ENCODE measurements around the gene PLA1A. TPM values are rescaled to one million over a fixed set of nuclear protein-coding genes. Genes with fewer than 3 reads are reported as not detected.

The PLA1A gene
- total and polyA plus RNA-seq, 11 donors: 0.58 to 23.8 (median 1.8) TPM

GRCh38 chr3:119637679-119638477, 40.2 kb downstream of the PLA1A start:
- Histone ChIP-seq H3K27me3 (no peaks in the 10 kb centered on the region), H3K9me3 (no peaks in the 10 kb centered on the region), H3K27ac (peak overlapping the region; percentile 69 to 97 (median 85)), H3K36me3 (peaks cover 0 to 37% (median 18%) of the 10 kb centered on the region in 9 donors), H3K4me1 (peaks cover 3 to 73% (median 46%) of the 10 kb centered on the region in 12 donors), H3K4me3 (peak overlapping the region in 4 of 12 donors; percentile 4 to 12 (median 7))
- peak; percentile 18 to 69 (median 29) for ATAC-seq
- no peak for TF ChIP-seq CTCF (IDR thresholded peaks at IDR 0.05)
- no peak for TF ChIP-seq POLR2A (IDR thresholded peaks at IDR 0.05)
- 43 to 52% (median 50%) methylated on average over 3 of the region's 3 CpGs for WGBS, 4 donors
- DNase-seq: no peak
- intact Hi-C loops (cut with DNase I): loop anchor here in 5 of 10 donors (2.0 to 5.0 kb wide), 7 partner anchors 36 to 116 kb away; partner anchors contain the start of genes COX17 (in 3 of the 5), ADPRH (in 2 of the 5) and PLA1A (in 2 of the 5)

- intact Hi-C loops (cut with DNase I): loop anchor here in 6 of 10 donors (2.0 to 5.0 kb wide), 7 partner anchors 37 to 117 kb away; partner anchors contain the start of genes COX17 (in 3 of the 6), ADPRH (in 2 of the 6) and PLA1A (in 2 of the 6)
- TF ChIP-seq POLR2A (IDR thresholded peaks at IDR 0.05) (no peak), CTCF (IDR thresholded peaks at IDR 0.05) (no peak)
- H3K36me3 ChIP-seq: peaks cover 0 to 55% (median 28%) of the 10 kb centered on the region in 9 donors
- H3K9me3 ChIP-seq: no peaks in the 10 kb centered on the region
- no peak overlapping the region for H3K4me3 ChIP-seq
- no peaks in the 10 kb centered on the region for H3K27me3 ChIP-seq
- peak overlapping the region in 11 of 12 donors; percentile 69 to 97 (median 85) for H3K27ac ChIP-seq
- H3K4me1 ChIP-seq: peaks cover 3 to 91% (median 61%) of the 10 kb centered on the region in 12 donors
- WGBS, 4 donors: 81 to 85% (median 83%) methylated on average over 2 of the region's 2 CpGs
- DNase-seq: no peak
- no peak for ATAC-seq
These were observed 42.0 kb downstream of the PLA1A start for GRCh38 chr3:119639494-119640350.

- no peak overlapping the region for H3K4me3 ChIP-seq
- ATAC-seq (no peak), DNase-seq (no peak)
- no peaks in the 10 kb centered on the region for H3K27me3 ChIP-seq
- H3K9me3 ChIP-seq: no peaks in the 10 kb centered on the region
- H3K4me1 ChIP-seq: peaks cover 3 to 94% (median 59%) of the 10 kb centered on the region in 12 donors
- peaks cover 0 to 71% (median 28%) of the 10 kb centered on the region in 9 donors for H3K36me3 ChIP-seq
- H3K27ac ChIP-seq: peak overlapping the region in 2 of 12 donors; percentile 47 to 95
- WGBS, 4 donors: 80 to 90% (median 81%) methylated on average over 2 of the region's 2 CpGs
- TF ChIP-seq CTCF (IDR thresholded peaks at IDR 0.05) (no peak), POLR2A (IDR thresholded peaks at IDR 0.05) (no peak)
- intact Hi-C loops (cut with DNase I): loop anchor here in 1 of 10 donors (5.0 kb wide), 1 partner anchor 39 kb away; no protein-coding TSS in a partner anchor
These were observed 43.7 kb downstream of the PLA1A start for GRCh38 chr3:119641416-119641815.
